HG02798 (cell line): ENCODE data around the gene TSC2.

Experiments used
- ATAC-seq: cut with Tn5 transposase; IDR thresholded peaks from one replicate; pipeline ENCODE4 v1.9.1; 2021; ENCODE audit warnings: mild to moderate bottlenecking; ENCODE audit not compliant: unreplicated experiment, poor library complexity

Gene TSC2

DNA sequence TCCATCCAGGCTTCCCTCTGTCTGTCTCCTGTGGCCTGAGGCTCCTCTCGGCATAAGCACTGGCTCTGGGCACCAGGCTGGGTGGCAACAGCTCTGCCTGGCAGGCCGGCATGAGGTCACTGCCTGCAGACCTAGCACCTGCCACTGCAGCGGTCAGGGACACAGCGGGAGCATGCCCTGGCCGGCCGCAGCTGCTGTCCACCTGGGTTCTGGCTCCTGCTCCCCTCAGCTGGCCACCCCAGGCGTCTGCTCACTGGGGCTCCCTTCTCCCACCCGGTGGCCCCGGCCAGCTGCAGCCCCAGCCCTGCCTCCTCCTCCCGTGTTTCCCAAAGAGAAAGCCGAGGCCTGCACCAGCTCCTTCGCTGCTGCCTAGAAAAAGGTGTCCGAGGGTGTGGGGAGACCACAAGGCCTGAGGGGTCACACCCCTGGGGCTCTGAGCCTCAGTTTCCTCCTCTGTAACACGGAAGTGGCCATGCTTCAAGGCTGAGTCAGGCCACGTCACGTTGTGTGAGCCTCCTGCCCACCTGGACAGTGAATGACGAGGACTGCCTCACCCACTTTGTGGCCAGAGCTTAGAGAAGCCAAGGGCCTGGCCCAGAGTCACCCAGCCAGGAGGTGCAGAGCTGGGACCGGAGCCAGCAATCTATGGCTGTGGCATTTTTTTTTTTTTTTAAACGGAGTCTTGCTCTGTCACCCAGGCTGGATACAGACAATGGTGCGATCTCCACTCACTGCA is 6.8 kb upstream of the TSC2 start:
- ATAC-seq = no peak

DNA sequence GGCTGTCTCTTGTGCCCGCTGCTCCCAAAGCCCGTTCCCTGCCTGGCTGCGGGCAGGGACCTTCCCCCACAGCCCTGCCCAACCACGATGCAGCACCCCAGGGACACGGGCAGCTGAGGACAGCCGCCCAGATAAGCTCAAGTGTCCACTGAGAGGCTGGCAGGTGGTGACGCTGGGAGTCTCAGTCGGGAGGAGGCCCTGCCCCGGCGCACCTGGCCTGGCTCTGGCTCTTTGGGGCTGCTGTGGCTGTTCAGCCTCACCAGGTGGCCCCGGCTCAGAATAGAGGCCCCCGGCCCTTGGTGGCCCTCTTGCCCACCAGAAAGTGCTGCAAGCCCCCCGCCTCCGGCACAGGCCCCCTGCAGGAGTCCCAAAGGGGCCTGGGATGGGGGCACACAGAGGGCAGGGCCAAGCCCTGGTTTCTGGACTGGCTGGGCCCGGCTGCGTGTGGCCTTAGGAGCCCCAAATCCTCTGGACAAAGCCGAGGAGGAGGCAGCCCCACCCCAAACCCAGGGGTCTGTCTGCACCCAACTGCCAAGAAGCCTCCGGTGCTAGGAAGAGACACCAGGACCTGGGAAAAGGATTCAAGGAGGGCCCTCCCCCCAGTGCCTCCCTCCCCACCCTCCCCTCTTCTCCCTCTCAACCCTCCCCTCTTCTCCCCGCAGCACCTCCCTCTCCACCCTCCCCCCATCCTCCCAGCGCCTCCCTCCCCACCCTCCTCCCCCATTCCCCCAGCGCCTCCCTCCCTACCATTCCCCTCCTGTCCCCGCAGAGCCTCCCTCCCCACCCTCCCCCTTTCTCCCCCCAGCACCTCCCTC is 5.4 kb upstream of the TSC2 start:
- no peak for ATAC-seq

DNA sequence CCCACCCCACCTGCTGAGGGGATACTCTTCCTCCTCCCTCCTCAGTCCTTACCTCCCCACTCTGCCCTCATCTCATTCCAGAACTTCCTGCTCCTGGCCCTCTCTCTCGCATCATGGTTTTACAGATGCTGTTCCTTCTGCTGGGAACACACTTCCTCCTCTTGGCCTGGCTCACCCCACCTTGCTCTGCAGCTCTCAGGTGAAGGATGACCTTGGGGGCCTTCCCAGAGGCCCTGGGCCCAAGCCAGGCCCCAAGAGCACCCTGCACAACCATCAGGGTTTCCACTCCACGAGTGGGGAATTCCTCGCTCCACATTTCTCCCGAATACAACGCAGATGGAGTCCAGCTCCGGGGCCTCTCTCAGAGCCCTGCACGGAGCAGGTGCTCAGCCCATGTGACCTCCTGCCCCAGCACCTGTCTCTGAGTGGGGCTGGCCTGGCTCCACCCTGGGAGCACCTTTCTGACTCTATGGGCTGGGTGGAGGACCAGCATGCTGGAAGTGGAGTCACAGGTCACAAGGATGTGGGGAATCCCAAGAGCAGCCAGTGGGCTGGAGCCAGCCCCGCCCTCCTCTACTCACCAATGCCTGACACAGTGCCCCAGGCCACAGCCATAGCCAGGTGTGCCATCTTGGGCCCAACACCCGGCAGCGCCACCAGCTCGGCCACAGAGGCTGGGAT is 4.7 kb upstream of the TSC2 start:
- no peak for ATAC-seq

DNA sequence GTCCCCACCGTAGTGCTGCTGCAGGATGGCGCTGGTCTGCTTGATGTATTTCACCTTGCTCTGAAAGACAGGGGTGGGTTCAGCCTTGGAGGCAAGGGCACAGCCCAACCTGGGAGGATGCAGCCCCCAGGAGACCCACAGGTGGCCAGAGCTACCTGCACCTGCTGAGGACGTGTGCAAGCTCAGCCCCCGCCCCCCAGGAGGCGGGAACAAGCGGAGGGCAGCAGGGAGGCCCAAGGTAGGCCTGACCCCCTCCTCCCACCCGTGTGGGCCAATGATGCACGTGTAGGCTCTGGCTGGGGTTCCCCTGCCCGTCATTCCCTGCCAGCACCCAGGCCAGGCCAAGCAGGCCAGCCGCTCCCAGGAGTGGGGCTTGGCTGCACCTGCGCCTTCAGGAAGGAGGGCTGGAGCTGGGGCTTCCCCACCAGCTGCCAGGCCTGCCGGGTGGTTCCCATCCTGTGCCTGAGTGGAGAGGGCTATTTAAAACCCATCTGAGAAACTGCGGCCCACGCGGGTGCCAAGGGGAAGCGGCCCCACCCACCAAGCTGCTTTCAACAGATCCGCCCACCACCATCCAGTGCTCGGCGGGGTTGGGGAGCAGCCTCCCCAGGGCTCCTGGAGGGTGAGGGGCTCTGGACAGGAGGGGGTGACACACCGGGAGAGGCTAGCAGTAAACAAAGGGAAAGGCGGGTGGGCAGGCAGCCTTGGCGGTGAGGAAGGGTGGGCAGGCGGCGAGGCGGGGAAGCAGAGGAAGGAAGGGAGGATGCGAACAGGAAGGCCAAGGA is 3.9 kb upstream of the TSC2 start:
- no peak for ATAC-seq

DNA sequence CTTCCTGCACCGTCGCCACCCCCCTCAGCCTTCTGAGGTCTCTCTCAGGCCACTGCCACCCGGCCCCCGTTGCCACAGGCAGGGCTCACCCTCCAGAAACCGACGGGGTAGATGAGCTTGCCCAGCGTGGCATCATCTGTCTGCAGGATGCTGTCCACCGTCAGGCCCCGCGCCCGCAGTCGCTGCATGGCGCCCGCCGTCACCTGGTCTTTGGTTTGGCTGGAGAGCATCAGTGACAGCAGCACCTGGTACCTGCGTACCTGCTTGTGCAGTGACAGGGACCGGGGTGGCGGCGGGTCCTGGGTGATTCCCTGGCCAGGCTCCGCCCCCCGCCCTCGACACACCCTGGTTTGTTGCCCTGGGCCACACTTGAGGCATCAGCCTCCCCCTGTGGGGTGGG is 3.2 kb upstream of the TSC2 start:
- ATAC-seq = no peak

DNA sequence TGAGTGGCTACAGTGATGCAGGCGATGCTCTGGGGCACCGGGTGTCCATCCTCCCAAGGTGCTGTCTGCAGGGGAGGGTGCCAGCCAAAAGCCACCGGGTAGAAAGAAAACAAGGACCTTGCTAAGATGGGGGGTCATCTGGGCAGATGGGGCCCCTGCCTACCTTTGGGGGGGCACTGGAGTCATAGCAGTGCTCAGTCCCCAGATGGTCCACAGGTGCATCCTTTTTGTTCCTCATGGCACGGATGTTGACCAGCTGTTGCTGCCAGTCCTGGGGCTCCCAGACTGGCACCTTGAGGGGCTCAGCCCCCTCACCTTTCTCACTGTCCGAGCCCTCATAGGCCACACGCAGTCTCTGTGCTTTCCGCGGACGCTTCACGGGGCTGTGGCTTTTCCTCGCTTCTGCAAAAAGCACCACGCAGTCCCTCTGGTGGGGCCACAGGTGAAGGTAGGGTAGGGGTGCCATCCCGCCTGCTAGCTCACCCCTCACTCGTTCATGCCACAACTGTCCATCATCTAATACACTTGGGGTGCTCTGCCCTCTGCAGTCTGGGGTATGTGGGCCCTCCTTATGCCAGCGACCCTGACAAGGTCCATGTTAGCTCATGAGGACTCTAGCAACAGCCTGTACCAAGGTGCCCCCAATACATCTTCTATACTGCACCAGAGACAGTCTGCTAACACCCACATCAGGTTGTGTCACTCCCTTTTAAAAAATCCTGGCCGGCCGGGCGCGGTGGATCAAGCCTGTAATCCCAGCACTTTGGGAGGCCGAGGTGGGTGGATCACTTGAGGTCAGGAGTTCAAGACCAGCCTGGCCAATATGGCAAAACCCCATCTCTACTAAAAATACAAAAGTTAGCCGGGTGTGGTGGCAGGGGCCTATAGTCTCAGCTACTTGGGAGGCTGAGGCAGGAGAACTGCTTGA is 1.6 kb upstream of the TSC2 start:
- no peak for ATAC-seq

DNA sequence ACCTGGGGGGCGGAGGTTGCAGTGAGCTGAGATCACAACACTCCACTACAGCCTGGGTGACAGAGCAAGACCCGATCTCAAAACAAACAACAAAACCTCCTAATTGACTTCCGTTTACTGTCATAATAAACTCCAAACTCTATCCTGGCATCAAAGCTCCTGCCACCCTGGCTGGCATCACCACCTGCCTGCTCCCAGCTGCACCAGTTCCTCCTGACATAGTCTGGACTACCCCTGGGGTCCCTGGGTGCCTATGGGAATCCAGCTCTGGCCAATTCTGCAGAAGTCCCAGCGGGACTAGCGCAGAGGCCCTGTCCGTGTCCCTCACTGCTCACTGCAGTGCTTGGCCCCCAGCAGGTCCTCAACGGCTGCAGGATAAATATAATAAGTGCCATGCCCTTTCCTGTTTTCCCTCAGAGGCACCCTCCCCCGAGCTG is 874 bp upstream of the TSC2 start:
- no peak for ATAC-seq

DNA sequence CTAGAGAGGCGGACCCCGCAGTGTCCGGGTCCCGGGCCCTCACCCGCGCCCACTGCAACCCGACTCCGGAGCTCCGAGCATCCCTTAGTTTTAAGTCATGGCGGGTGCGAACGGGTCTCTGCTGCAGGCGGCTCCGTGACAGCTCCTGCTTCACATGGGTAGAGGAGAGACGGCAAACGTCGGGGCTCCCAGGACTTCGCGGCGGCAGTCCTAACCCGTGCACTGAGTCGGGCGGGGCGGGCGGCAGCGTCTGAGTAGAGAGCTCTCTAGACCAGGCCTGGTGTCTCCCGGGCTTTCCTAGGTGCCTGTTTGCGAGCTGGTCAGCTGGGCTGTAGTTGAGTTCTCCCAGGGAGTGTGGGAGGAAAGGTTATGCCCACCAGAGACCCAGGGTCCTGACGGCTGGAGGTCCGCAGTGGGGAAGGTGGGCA is 345 bp downstream of the TSC2 start:
- ATAC-seq = no peak

DNA sequence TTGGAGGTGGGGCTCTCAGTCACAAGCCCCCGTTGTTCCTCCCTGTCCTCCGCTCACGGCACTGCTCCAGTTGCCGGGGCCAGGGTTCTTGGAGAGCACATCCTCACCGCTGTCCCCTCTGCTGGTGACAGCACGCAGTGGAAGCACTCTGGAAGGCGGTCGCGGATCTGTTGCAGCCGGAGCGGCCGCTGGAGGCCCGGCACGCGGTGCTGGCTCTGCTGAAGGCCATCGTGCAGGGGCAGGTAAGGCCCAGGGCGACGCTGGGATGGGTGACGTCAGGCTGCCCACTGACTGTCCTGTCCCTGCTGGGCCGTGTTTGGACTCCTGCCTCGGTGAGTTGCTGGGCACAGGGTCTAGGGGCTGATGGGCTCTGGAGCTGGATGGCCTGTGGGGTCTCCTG is 5.4 kb downstream of the TSC2 start:
- no peak for ATAC-seq

DNA sequence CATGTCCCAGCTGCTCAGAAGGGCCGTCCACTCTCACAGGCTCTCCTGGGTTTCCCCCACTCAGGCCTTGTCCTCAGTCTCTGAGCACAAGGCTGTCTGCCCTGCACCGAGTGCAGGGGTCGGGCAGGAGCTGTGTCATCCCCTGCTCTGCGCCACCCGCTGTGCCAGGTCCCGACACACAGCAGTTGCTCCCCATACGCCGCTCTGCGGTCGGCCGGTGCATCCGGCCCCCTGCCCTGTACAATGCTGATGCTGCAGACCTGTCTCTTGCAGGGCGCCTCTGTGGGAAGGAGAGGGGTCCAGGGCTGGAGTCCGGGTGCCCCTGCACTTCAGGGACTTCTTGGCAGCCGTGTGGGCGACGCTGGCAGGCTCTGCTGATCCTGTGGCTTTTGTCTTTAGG is 6.1 kb downstream of the TSC2 start:
- no peak for ATAC-seq

DNA sequence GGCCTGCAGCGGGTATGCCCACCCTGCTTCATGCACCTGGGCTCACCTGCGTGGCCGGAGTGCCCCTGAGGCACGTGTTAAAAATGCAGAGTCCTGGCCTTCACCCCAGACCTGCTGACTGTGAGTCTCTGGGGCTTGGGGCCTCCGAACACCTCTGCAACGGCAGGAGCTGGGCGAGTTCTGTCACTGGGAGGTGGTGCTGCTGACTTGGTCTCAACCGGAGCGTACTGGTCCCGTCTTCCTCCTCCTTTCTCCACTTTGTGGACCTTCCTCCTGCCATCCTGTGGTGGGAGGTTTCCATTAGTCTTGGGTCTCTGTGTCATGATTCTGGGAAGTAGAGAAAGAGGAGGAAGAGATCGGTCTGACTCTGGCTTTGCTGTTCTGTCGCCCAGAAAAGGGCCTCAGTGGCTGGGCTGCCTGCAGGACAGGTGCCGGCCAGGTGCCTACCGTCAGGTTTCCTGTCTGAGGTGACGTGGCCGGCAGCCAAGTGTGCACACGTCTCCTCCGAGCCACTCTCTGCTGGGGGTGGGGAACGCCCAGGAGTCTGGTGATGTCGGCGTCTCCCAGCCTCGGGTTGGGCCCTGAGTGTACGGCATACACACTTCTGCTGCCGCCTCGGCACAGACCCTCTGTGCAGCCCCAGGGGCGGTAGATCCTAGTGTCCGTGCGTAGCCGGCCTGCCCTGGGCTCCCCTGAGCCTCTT is 6.9 kb downstream of the TSC2 start:
- no peak for ATAC-seq

DNA sequence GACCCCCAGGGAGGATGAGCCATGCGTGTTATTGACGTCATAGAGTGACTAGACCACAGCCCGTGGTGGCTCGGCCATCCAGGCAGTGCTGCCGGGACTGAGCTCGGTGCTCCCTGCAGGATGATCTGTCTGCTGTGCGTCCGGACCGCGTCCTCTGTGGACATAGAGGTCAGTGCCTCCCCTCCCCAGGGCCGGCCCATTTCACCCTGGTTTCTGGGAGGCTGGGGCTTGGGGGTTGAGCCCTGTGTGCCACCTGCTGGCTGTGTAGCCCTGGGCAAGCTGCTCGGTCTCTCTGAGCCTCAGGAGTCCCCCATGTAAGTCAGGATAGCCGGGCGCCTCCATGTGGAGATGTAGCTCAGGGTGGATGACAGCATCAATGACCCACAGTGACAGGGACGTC is 8.3 kb downstream of the TSC2 start:
- ATAC-seq = no peak

DNA sequence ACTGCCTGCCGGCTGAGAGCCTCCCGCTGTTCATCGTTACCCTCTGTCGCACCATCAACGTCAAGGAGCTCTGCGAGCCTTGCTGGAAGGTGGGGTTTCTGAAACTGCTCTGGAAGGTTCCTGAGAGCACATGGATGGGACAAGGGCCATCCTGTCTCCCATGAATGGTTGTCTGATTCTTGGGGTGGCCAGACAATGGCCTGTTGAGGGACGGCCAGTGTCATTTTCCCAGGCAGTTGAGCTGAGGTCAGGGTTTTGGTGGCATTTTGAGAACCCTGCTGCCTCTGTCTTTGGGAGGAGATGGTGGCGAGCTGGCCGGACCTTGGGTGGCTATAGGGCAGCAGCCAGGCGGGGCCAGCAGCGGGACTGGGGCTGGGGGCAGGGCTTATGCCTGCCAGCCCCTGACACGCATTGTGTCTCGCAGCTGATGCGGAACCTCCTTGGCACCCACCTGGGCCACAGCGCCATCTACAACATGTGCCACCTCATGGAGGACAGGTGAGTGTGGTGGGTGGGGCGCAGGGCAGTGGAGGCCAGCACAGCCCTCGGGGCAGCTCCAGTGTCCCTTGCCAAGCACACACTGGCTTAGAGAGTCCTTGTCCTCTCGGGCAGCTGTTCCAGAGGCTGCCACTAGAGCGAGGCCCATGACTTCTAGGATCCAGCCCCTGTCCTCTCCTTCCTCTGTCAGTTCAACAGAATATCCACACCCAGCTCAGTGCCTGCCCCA is 9.1 kb downstream of the TSC2 start:
- no peak for ATAC-seq

DNA sequence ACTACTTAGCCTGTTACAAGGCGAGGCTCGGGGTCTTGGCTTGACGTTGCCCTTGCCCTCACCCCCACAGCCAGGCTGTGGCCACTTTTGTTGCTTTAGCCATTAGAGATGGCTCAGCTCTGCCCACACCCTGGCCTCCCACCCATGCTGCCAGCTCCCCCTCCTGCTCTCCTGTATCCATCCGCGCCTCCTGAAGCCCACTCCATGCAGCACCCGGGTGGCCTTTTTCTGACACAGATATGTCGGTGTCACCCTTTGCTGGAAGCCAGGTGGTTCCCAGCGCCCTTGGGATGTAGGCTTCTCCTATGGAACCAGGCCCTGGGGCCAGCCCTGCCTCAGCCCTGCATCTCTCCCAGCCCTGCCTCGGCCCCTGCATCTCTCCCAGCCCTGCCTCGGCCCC is 9.7 kb downstream of the TSC2 start:
- no peak for ATAC-seq

DNA sequence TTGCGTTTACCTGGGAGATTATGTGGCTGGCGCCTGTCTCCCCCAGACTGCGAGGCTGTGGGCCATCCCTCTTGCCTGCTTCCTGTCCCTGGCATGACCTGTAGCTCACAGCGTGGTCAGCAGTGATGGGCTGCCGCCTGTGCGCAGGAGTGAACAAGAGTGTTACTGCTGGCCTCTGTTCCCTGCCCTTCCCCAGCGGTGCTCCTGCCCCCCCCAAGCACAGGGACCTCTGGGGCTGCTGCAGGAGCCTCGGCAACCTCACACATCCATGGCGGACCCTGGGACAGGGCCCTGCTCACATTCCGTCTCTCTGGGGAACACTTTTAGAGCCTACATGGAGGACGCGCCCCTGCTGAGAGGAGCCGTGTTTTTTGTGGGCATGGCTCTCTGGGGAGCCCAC is 10.6 kb downstream of the TSC2 start:
- ATAC-seq = no peak

DNA sequence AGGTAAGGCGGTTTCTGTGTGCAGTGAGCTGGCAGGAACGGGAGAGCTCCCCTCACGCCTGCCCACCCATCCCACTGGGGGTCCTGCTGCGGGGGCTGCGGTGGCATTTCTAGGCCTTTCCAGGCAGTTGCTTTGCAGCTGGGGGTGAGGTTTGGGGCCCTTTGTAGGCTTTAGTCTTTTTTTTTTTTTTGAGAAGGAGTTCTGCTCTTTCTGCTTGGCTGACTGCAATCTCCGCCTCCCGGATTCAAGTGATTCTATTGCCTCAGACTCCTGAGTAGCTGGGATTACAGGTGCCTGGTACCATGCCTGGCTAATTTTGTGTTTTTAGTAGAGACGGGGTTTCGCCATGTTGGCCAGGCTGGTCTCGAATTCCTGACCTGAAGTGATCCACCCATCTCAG is 11.1 kb downstream of the TSC2 start:
- no peak for ATAC-seq

DNA sequence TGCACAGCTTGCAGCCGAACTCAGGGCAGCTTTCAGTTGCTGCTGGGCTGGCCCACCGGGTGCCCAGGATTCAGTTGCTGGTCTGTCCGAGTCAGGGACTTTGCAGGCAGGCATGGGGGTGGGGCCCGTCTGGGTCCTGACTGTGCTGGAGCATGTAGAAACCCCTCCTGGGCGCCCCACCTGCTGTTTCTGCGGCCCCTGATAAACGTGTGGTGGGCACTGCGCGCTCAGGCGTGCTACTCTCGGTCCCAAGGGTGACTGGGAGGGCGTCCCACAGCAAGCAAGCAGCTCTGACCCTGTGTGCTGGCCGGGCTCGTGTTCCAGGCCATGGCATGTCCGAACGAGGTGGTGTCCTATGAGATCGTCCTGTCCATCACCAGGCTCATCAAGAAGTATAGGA is 12.6 kb downstream of the TSC2 start:
- ATAC-seq = no peak

DNA sequence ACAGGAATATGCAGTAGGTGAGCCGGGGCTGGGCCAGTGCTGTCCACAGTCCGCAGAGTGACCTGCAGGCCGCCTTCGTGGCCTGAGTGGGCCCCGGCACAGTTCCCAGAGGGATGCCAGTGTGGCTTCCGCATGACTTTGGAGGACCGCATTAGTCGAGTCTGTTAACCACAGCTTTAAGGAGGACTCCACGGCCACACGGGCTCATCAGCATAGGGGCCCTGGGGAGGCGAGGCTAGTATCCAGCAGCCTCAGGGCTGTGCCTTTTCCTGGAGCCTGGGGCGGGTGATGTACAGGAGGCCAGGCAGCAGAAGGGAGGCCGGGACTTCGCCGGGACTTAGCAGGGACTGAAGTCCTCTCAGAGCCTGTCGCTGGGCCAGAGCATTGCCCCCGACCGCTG is 13.2 kb downstream of the TSC2 start:
- no peak for ATAC-seq
